HCT116 (cell line): Measurements from ENCODE around the gene DHX30.
"Not testable (repeated sequence)": the region's sequence is repeated elsewhere in the genome, so short reads cannot be mapped to it uniquely, and the experiment has no call there.

ENCODE experiments used
- ATF3 ChIP-seq: IDR thresholded peaks from 2 replicates; pipeline ENCODE4 v1.6.1; 2012
- CEBPB ChIP-seq: IDR thresholded peaks from 2 replicates; pipeline ENCODE4 v1.6.1; 2012; ENCODE audit warnings: low read depth
- CTCF ChIP-seq, 3 experiments: fragments of 200-600 bp in 1 of 3; sonication (generic) in 1 of 3; IDR thresholded peaks in 2 of 3; conservative IDR thresholded peaks in 1 of 3; 2 replicates each; pipeline ENCODE4 v1.5.1; 2012 to 2017; ENCODE audit warnings: low read depth in 2 of 3, low read length in 2 of 3, antibody characterized with exemption in 1 of 3, borderline replicate concordance in 1 of 3, control low read depth in 1 of 3, mild to moderate bottlenecking in 1 of 3, mixed read lengths in 1 of 3, mixed run types in 1 of 3, moderate library complexity in 1 of 3; ENCODE audit not compliant: insufficient read depth in 1 of 3
- EZH2 ChIP-seq: fragments of 200-600 bp; sonication (generic); IDR thresholded peaks from 2 replicates; pipeline ENCODE4 v1.6.1; 2017; ENCODE audit warnings: antibody characterized with exemption, mixed run types
- POLR2A ChIP-seq: IDR thresholded peaks from 2 replicates; pipeline ENCODE4 v1.7.0; 2011; ENCODE audit warnings: borderline replicate concordance; ENCODE audit not compliant: insufficient read depth, insufficient read length; ENCODE audit errors: extremely low read depth
- POLR2AphosphoS5 ChIP-seq: IDR thresholded peaks from 2 replicates; pipeline ENCODE4 v1.6.1; 2011; ENCODE audit warnings: mild to moderate bottlenecking, low read depth, low read length, moderate library complexity
- RAD21 ChIP-seq: IDR thresholded peaks from 2 replicates; pipeline ENCODE4 v1.6.1; 2012; ENCODE audit warnings: low read depth, mild to moderate bottlenecking
- SP1 ChIP-seq: IDR thresholded peaks from 2 replicates; pipeline ENCODE4 v1.6.1; 2012; ENCODE audit warnings: low read depth
- ZBTB33 ChIP-seq: IDR thresholded peaks from 2 replicates; pipeline ENCODE4 v1.6.1; 2011; ENCODE audit warnings: mild to moderate bottlenecking, low read length, moderate library complexity; ENCODE audit not compliant: insufficient replicate concordance; ENCODE audit errors: extremely low read depth
- ZFX ChIP-seq: fragments of 450-650 bp; IDR thresholded peaks from 2 replicates; pipeline ENCODE4 v1.6.1; 2017

GRCh38 chr3:47829482-47829881 is 26.5 kb downstream of the DHX30 start:
- not testable (repeated sequence) for TF ChIP-seq CTCF (IDR thresholded peaks at IDR 0.05 in 2 of 3, conservative IDR thresholded peaks at IDR 0.05 in 1 of 3; ENCODE audit: borderline replicate concordance in 1 of 3, insufficient read depth in 1 of 3, low read depth in 2 of 3, low read length in 2 of 3); SP1; POLR2A; POLR2AphosphoS5; RAD21; ZFX; CEBPB; EZH2; ATF3; ZBTB33
